Umbilical cord (tissue), 2 donors: Measurements from ENCODE around the gene MAGEA2B. TPM values are rescaled to one million over a fixed set of nuclear protein-coding genes. Genes with fewer than 3 reads are reported as not detected.
"Not testable (repeated sequence)": the region's sequence is repeated elsewhere in the genome, so short reads cannot be mapped to it uniquely, and the experiment has no call there.

ENCODE experiments used
- DNase-seq: peaks from one replicate; pipeline ENCODE4 v3.0.0-alpha.2; 2015; ENCODE audit warnings: low spot score
- total RNA-seq: library from RNA; depleted of rRNA; stranded (reverse); fragments of >200 nt; gene quantifications from one replicate; pipeline ENCODE4 v1.2.3, GENCODE V29; 2014; ENCODE audit warnings: low replicate concordance; ENCODE audit not compliant: insufficient read depth

The MAGEA2B gene
- total RNA-seq, 1 donor from 2014 or later: not detected

DNA sequence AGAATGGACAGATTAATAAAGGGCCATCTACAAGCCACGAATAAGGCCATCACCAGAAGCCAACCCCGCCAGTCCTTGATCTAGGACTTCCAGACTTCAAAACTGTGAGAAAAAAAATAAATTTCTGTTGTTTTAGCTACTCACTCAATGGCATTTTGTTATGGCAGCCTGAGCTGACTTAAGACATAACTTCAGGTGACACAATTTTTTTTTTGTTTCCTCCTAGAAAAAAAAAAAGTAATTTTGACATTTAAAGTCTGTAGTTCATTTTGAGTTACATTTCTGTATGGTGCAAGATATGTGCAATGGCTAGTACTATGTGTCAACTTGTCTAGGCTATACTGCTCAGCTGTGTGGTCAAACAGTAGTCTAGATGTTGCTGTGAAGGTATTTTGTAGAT, 44.5 kb downstream of the MAGEA2B start, which contains the start of gene CSAG3:
CSAG3 (plus strand) TSS at position 301 of the 400 bp plus-strand sequence.
- not testable (repeated sequence) for DNase-seq

DNA sequence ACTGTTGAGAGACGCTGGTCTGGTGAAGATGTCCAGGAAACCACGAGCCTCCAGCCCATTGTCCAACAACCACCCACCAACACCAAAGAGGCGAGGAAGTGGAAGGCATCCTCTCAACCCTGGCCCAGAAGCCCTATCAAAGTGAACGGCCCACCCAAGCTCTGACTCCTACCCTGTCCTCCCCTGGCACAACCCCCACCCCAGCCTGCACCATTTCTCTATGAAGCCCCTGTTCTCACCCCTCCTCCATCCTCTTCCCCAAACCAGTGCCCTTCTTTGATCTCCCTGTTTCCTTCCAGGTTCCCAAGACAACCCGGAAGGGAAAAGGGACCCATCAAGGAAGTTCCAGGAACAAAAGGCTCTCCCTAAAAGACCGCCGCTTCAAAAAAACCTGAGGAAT, 45.1 kb downstream of the MAGEA2B start:
- not testable (repeated sequence) for DNase-seq

DNA sequence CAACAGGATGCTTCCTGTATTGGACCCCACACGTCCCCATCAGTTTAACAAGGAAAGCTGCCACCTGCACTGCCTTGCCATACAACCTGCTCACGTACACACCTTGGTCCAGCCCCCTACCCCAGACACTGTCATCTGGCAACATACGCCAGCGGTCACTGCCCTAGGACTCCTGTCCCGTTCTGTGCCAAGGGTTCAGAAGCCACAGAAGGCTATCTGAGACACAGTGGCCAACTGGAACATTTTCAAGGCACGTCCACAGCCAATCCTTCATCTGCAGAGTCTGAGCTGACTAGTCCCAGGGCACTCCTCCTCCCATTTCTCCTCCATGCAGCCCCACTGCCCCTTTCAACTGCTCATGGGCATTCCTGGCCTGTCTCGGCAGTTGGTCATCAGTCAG, 47.2 kb downstream of the MAGEA2B start:
- DNase-seq: not testable (repeated sequence)

DNA sequence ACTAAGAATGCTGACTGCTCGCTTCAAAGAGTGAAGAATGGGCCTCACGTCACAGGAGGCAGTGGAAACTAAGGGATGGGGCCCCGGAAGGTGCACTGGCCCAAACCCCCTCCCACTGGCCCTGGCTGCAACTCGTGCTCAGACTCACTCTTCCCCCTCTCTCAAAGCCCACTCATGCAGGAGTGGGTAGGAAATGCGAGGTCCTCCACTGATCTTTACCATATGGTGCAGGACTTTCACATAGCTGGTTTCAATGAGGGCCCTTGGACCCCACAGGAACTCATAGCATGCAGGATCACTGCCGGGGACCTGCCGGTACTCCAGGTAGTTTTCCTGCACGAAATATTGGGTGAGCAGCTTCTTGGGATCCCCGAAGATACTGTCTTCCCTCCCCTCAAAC, 52.1 kb downstream of the MAGEA2B start:
- not testable (repeated sequence) for DNase-seq

Other genes with a start within 250 kb of the MAGEA2B start
- gene GABRQ, start 76.7 kb upstream of the MAGEA2B start, total RNA-seq: 0.96 TPM
- 1.2 TPM for gene MAGEA3, start 15.8 kb upstream of the MAGEA2B start, total RNA-seq
- gene CSAG2, start 5.4 kb upstream of the MAGEA2B start, total RNA-seq: not detected
- gene CSAG1, start 19.1 kb downstream of the MAGEA2B start, total RNA-seq: 2.6 TPM
- not detected for gene MAGEA12, start 19.1 kb downstream of the MAGEA2B start, total RNA-seq
- 0.24 TPM for gene MAGEA2, start 39.2 kb downstream of the MAGEA2B start, total RNA-seq
- gene CSAG3, start 44.6 kb downstream of the MAGEA2B start, total RNA-seq: not detected
- not detected for gene MAGEA6, start 55.1 kb downstream of the MAGEA2B start, total RNA-seq
- 32.3 TPM for gene CETN2, start 116.1 kb downstream of the MAGEA2B start, total RNA-seq
- 3.1 TPM for gene NSDHL, start 116.4 kb downstream of the MAGEA2B start, total RNA-seq
- gene ZNF185, start 183.4 kb downstream of the MAGEA2B start, total RNA-seq: 25.3 TPM